Articular chondrocyte of knee joint (primary cell): Measurements from ENCODE around the gene SFRP5. TPM values are rescaled to one million over a fixed set of nuclear protein-coding genes. Genes with fewer than 3 reads are reported as not detected.

ENCODE experiments used
- total RNA-seq: library from RNA; depleted of rRNA; stranded (reverse); fragments of >200 nt; gene quantifications from 2 replicates; pipeline ENCODE4 v1.2.3, GENCODE V29; 2012

Gene SFRP5
- not detected in 2 replicates for total RNA-seq

GRCh38 chr10:97771913-97772823, at the start of gene SFRP5:
Gene SFRP5, minus strand, starts transcription at chr10:97771999. Its CDS starts 166 bp downstream, at chr10:97771833.

GRCh38 chr10:97736902-97737769, 34.7 kb downstream of the SFRP5 start, which contains the start of gene ZFYVE27:
Gene ZFYVE27, plus strand, starts transcription at chr10:97737128. Its CDS starts 1,350 bp downstream, at chr10:97738478.

Other genes starting within 250 kb of the SFRP5 start
- gene ANKRD2, start 199.2 kb downstream of the SFRP5 start, total RNA-seq: 0.86 and 1.0 TPM in 2 replicates
- gene HOGA1, start 187.6 kb downstream of the SFRP5 start, total RNA-seq: 5.0 and 6.5 TPM in 2 replicates
- 0.32 and 0.52 TPM in 2 replicates for gene C10orf62, start 182.3 kb downstream of the SFRP5 start, total RNA-seq
- 4.3 and 6.1 TPM in 2 replicates for gene MORN4, start 138.5 kb downstream of the SFRP5 start, total RNA-seq
- gene PI4K2A, start 131.3 kb downstream of the SFRP5 start, total RNA-seq: 25.5 and 28.8 TPM in 2 replicates
- gene AVPI1, start 84.8 kb downstream of the SFRP5 start, total RNA-seq: 62.7 and 97.2 TPM in 2 replicates
- gene MARVELD1, start 58.3 kb downstream of the SFRP5 start, total RNA-seq: 57.7 and 68.2 TPM in 2 replicates
- gene ZFYVE27, start 34.9 kb downstream of the SFRP5 start, total RNA-seq: 17.0 and 17.4 TPM in 2 replicates
- gene GOLGA7B, start 77.8 kb upstream of the SFRP5 start, total RNA-seq: 0.11 and 0.26 TPM in 2 replicates